GM18520 (cell line): ENCODE measurements around the gene PARD3B.

Experiments used
- ATAC-seq: cut with Tn5 transposase; IDR thresholded peaks from one replicate; pipeline ENCODE4 v1.9.1; 2021; ENCODE audit not compliant: unreplicated experiment

PARD3B gene

DNA sequence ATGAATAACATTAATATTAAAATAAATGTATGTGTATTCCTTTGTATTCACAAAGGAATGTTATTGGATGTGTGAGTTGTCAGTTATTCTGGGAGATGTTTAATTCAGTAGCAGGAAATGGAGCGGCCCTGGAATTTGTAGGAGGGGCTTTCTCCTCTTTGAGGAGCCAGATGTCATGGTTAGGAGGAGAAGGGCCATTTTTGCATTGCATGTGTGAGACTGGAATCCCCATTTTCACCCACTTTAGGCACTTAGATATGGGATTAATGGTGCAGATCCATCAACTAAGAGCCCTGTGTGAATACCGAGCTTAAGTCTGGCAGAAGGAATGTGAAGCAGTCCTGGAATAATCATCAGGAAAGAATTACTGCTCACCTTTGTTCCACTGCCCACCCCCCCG, 439.2 kb downstream of the PARD3B start:
- no peak for ATAC-seq

DNA sequence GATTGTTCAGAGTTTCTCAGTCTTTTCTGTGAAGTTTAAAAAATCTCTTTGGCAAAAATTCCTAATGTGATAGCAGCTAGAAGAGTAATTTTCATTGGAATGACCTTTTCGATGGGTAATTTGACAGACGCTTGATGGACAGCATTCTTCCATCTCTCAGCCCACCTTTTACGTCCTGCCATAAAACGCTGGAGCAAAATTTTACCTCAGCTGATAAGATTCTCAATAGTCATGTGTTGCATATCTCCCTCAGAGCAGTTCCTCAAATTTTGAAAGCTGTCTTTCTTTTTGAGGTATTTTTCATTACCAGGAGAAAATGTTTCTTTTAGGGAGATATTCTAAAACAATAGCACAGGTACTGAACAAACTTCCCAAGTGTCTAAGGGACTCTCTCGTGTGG, 441.4 kb downstream of the PARD3B start:
- no peak for ATAC-seq

DNA sequence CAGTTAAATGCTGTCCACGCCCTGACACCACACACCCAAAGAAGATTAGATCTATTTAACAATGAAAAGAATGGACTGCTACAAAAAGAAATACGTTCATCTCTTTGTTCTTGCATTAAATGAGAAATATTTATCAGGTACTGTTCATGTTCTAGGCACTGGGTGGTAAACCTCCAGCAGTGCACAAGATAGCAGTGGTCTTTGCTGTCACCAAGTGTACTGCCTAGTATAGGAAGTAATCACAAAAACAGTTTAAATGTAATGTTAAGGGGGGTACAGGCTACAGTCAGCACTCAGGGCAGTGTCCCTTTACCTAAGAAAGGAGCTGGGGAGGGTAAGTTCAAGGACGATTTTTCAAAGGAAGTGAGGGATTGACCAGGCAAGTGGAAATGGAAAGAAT, 443.6 kb downstream of the PARD3B start:
- ATAC-seq, result no peak

DNA sequence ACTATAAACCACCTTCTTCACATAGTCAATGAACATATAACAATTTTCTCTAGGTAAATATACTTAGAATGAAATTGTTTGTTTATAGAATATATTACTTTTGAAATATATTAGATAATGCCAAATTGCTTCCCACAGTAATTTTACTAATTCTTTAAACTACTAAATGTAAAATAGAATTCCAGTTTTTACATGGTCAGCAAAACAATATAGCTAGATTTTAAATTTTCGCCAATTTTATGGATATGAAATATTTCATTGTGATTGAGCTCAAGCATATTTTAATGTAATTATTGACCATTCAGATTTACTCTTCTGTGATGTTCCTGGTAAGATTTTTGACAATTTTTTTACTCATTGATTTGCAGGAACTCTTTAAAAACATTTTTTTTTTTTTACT, 444.6 kb downstream of the PARD3B start:
- no peak for ATAC-seq

DNA sequence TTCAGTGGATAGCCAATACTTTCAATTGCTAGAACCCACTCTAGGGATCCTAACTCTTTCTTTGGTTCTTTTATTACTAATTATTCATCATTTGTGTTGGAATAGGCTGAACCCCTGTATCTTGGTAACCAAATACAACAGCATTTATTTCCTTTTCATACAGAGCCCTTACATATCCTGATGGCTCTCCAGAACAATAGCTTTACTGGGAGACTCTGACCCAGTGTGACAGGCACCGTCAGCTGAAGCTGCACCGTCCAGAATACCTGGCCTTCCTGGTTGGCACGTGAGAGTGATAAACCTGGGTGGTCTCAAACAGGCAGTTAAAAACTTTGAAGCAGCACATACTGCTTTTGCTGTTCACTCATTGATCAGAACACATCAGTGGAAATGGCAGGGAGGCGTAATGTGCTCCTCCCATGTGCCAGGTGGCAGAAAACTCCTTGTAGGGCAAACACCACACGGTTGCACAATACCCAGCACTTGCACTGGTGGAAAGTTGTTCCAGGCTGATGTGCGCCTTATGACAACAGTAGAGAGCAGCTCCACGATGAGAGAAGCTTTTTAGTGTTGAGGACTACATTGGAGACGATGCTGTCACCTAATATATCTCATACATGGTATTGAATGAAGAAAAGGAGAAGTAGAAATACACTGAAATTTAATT, 456.2 kb downstream of the PARD3B start:
- no peak for ATAC-seq

DNA sequence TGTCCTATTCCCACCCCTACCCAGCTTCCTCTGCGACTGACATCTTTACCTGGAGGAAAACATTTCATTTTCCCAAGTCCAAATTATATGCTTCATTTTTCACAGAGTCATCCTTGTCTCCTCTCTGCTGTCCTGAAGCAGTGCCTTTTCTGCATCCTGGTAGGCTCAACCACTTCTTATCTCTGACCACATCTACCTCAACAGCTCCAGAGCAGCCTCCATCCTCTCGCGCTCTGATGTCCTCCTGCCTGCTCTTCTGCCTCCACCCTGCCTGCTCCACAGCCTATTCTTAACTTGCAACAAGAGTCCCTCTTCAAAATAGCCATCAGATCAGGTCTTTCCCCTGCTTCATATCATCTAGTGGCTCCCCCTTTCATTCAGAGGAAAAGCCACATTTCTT, 457.1 kb downstream of the PARD3B start:
- no peak for ATAC-seq

DNA sequence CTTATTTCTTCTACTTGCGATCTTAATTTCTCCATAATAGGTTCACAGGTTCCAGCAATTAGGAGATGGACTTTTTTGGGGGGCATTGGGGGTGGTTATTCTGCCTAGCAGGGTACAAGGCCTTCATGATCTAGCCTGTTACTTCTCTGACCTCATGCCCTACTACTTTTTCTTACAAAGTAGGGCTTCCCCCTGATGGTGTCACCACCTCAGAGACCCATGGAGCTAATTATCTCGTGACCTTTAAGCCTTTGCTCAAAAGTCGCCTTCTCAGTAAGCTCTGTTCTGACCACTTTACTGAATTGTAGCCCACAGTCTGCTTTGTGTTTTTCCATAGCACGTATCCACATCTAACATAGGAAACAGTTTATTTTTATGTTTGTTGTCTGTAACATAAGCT, 458.0 kb downstream of the PARD3B start:
- ATAC-seq, result no peak

DNA sequence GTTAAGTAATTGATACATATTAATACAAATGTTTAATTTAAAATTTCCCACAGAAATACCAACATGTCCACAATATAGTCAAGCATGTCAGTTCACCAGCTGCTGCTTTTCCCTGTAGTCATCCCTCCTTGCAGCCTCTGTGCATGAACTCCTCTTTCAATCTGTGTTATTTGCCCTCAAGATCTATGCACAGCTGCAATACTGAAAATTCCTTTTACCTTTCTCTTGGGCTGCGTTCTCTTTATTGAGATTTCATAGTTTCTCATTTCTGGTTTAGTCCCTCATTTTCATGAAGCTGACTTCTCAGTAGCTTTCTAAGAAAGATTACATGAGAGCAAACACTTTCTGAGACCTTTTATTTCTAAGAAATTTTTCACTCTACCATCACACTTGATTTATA, 464.9 kb downstream of the PARD3B start:
- no peak for ATAC-seq

DNA sequence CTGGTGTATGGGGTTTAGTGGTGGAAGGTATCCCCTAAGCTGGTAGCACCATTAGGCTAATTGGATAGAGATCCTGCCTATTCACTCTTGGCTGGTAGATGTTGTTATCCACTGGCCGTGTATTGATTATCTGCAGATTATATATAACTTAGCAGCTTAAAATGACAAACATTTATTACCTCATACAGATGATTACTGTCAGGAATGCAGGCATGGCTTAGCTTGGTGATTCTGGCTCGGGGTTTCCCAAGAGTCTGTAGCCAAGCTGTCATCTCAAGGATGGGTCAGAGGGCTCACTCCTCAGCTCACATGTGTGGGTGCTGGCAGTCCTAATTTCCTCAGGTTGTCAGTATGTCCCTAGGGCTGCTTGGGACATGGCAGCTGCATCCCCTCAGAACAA, 465.8 kb downstream of the PARD3B start:
- ATAC-seq, result no peak

DNA sequence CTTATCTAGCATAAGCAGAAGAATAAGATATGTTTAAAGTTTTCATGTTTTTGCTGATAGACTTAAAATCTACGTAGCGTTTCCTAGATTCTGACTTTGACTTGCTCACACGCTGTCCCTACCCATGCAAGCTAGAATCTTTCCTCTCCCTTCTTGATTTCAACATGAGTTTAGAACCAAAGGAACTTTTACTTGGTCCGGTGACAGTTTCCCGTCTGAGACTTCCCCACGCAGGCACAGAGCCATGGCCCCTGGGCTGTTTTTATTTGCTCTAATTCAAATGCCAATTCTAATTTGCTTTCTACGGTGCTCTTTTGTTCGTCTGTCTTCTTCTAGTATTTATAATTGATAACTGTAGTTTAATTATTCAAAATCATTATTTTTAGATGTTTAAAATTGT, 467.7 kb downstream of the PARD3B start:
- ATAC-seq, result no peak

DNA sequence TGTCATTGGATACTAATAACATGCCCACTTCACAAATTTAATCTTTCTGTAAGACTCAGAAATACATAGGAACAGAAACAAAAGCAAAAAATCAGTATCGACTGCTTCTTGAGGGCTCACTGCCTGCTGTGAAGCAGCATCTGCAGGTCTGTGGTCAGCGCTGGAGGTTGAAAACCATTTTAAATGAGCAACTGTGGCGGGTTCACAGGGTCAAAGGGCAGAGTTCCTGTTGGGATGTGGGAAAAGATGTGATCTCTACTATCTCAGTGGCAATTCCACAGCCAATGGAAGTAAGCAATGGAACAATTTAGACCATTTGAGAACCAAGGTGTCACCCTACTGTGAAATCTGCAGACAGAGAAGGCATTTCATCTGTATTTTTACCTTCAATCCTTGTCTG, 468.3 kb downstream of the PARD3B start:
- ATAC-seq, result no peak

DNA sequence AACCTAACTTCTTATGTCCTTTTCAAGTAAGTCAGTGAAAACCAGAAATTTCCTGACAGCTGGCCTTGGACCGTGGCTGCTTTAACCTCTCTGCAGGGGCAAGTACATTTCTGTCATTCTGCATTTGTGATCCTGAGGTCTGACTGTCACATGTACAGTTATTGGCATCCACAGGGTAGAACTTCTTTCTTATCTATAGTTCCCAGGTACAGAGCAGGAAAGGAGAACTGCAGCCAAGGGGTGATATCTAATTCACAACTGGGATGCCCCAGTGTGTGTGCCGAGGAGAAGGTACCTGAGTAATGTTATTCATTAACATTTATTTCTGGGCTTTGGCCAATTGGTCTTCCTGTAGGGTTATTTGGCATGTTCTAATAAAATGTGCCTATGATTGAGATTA, 468.9 kb downstream of the PARD3B start:
- no peak for ATAC-seq

DNA sequence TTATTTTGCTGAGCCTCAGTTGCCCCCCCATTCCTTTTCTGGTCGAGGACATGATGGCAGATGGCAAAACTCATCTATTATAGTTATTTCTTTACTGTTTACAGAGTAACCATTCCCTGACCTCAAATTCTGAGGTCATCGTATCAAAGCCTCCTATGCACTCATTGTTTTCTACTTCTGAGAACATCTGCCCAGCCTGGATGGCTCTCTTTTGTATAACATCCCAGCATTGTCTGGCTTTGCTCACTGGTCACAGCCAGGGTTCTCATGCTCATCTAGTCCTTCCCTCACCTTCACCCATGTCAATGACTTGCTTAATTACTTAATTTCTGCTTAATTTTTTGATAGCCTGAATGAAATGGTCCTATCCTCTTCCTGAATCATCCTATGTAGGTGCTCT, 472.1 kb downstream of the PARD3B start:
- ATAC-seq, result no peak

DNA sequence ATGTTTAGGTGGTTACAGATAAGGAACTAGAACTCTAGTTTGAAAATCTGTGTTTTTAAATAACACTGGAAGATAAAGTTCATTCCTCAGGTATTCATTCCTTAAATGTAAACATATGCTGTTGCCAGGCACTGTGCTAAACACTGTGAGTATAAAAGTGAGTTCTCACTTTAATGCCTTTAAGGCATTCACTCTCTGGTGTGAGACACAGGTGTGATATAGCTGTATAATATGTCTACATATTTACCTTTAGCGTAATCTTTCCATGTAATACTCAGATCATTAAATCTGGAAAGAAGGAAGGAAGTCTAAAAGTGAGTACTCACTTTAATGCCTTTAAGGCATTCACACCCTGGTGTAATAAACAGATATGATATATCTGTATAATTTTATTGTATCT, 472.6 kb downstream of the PARD3B start:
- ATAC-seq, result no peak

DNA sequence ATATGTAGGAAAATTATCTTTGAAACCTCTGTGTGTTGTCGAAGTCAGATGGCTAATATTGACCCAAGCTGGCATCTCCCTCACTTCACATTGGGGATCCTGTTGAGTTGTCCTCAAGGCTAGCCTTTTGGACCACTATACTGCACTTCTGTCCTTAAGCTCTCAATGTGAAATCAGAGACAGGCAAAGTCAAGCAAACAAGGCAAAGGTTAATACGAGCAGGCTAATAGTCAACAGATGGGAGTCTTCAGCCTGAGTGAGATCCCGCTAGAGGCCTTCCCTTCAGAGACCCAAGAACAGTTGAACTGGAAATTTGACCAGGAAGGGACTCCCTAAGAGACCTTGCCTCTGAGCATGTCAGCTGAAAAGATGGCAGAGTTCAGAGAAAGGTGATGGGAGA, 475.4 kb downstream of the PARD3B start:
- ATAC-seq, result no peak

DNA sequence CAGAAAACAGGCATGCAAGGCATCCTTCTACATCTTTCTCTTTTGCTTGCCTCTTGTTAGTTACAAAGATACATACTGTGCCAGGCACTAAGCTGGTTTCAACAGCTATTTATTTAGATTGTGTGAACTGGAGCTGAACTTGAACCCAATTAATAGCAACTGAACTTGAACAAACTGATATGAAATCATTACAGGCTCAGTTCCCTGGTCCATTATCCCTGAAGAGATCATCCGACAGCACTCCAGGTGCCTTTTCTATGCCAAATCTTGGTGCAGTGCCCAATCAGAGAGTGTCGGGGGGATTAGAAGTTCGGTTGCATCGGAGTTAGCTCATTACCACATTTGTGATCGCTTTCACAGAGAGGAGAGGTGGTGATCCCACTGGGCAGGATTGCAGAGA, 477.6 kb downstream of the PARD3B start:
- no peak for ATAC-seq

DNA sequence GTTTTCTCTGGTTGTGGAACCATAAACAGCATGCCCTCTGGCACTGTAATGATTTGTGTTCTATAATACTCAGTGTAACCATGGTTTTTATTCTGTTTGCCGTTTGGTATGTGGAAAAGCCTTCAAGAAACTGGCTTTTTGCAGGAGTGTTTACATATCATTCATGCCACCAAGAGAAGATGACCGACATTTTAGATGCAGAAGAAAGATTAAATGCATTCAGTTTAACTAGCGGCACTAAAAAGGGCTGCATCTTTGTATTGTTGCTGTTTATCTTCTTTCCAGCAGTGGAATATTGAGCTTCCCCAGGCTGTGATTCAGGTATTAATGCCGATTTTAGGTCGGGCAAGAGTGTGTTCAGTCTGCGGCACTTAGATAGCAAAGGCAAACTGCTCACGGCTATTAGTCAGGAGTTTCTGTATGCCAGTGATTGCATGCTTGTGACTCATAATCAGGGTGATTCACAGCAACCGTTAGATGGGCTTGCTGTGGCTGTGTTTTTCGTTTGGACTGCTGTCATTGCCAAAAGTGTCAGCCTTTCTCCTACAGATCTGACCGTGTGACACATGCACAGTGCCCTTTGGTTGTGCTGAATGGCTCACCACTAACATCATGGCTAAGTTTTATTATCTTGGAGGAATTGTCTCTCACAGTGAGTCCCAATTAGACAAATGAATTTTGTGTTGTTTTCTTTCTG, 479.7 kb downstream of the PARD3B start:
- ATAC-seq, result no peak

DNA sequence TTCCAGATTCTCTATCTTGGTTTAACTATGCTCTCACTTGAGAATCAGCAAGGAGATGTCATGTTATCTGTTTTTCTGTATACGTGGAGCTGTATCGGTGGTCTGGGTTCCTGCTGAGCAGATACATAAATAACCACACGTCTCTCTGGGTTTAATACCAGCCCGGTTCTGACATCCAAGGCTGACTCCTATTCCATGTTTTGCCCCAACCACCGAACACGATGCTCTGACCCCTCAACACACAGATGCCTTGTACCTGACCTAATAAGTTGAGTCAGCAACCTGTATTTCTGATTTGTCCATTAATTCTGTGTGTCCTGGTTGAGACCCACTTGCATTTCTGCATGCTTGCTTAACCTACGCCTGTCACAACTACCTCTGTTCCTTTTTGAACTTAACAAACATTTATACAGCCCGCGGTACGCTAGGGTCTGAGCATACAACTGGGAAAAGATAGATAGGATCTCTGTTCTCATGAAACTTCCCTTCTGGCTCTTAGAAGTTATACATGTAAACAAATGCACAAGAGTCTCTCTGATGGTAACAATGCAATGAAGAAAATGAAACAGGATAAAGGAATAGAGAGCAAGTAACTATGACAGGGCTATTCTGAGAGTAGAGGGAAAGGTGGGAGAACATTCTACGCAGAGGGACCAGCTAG, 480.4 kb downstream of the PARD3B start:
- no peak for ATAC-seq

DNA sequence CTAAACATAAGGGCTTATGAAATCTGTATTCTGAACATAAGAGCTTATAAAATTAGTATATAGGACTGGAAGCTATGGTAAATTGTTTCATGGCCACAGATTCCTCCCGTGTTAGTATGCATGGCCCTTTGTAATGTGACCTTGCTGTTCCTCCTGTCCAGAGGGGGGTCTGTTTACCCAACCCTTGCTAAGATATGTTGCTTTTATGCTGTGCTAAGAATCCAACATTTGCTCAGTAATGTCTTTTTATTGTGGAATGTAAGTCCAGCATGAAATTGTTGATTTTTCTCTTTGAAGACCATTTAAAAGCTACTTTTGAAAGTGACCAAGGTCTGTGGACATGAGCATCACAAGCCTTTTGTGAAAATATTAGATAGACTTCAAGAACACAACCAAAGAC, 485.4 kb downstream of the PARD3B start:
- ATAC-seq, result no peak

DNA sequence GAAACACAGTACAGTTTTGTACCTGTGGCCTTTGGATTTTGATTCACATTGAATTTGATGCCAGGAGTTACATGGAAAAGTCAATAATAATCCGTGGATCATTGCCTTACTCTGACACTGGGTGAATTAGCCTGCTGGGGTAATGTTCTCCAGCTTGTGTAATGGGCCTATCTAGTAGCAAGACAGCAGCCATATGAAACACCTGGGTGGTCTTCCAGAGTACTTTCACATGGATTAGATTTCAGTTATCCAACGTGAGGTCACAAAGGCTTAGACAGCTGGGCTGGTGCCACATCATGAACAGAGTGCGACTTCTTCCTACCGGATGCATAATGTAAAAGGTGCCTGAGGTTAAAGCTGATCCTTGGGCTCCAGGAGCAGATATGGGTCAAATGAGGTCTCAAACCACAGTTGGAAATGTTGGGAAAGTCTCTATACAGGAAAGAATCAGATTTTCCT, 486.8 kb downstream of the PARD3B start:
- no peak for ATAC-seq

DNA sequence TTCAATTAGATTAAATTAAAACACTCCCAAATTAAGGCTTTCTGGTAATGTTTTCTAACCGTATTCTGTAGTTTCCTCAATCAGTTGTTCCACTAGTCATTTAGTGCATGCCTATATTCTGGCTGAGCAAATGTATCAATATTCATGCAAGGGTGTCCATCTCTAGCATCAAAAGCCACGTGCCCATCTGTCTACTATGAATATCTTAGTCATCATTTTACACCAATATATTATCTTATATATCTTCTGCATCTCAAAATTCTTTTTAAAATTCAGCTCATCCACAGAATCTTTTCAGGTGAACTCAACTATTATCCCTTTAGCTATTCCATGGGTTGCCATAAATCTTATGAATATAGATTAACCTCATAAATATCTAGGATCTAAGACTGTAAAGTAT, 488.2 kb downstream of the PARD3B start:
- no peak for ATAC-seq

DNA sequence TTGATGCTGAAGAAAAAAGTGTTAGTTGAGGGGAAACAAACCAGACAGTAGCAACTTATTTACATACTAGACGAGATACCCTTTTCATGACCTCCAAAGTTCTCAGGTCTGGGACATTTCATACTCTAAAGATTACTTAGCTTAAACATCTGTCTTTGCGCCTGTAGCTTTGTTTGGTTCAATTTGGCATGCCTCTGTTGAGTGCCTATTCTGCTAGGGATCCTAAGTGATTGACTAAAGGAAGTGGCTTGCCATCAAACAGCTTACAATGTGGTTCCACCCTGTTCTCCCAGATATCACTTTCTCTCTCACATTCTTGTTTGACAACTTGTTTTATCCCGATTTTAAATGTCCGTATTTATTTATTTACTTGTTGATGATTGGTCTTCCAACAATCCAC, 488.8 kb downstream of the PARD3B start:
- ATAC-seq, result no peak
